ENCODE measurements around the gene GK.
"Not testable (repeated sequence)": the region's sequence is repeated elsewhere in the genome, so short reads cannot be mapped to it uniquely, and the experiment has no call there.

Gene GK

GRCh38 chrX:30654386-30654785, 1.2 kb downstream of the GK start:
- DNase-seq (ENCODE audit: low read depth) = not testable (repeated sequence)

GRCh38 chrX:30654989-30655607, 1.9 kb downstream of the GK start:
- no peak for DNase-seq (ENCODE audit: low read depth)

GRCh38 chrX:30655991-30656390, 2.8 kb downstream of the GK start:
- no peak for DNase-seq (ENCODE audit: low read depth)

- no peak for DNase-seq (ENCODE audit: low read depth)
These were observed 4.3 kb downstream of the GK start for GRCh38 chrX:30657196-30658161.

GRCh38 chrX:30659421-30659820, 6.2 kb downstream of the GK start:
- no peak for DNase-seq (ENCODE audit: low read depth)

- DNase-seq (ENCODE audit: low read depth) = no peak
These were observed 8.0 kb downstream of the GK start for GRCh38 chrX:30661228-30661627.

GRCh38 chrX:30663322-30663721, 10.1 kb downstream of the GK start:
- no peak for DNase-seq (ENCODE audit: low read depth)

- no peak for DNase-seq (ENCODE audit: low read depth)
These were observed 12.2 kb downstream of the GK start for GRCh38 chrX:30665471-30665870.

GRCh38 chrX:30666094-30666493, 12.9 kb downstream of the GK start:
- DNase-seq (ENCODE audit: low read depth) = no peak

GRCh38 chrX:30668581-30668980, 15.4 kb downstream of the GK start:
- no peak for DNase-seq (ENCODE audit: low read depth)

GRCh38 chrX:30671189-30671588, 18.0 kb downstream of the GK start:
- DNase-seq (ENCODE audit: low read depth) = not testable (repeated sequence)

GRCh38 chrX:30673127-30673796, 20.0 kb downstream of the GK start:
- no peak for DNase-seq (ENCODE audit: low read depth)

GRCh38 chrX:30673884-30674598, 20.8 kb downstream of the GK start:
- no peak for DNase-seq (ENCODE audit: low read depth)

GRCh38 chrX:30674799-30675198, 21.6 kb downstream of the GK start:
- DNase-seq (ENCODE audit: low read depth) = no peak

GRCh38 chrX:30679369-30679768, 26.1 kb downstream of the GK start:
- no peak for DNase-seq (ENCODE audit: low read depth)

GRCh38 chrX:30680618-30681017, 27.4 kb downstream of the GK start:
- no peak for DNase-seq (ENCODE audit: low read depth)

- DNase-seq (ENCODE audit: low read depth) = no peak
These were observed 35.4 kb downstream of the GK start for GRCh38 chrX:30688641-30689040.

GRCh38 chrX:30689116-30689515, 35.9 kb downstream of the GK start:
- no peak for DNase-seq (ENCODE audit: low read depth)

- DNase-seq (ENCODE audit: low read depth) = no peak
These were observed 37.1 kb downstream of the GK start for GRCh38 chrX:30690330-30690729.

GRCh38 chrX:30693999-30694650, 40.9 kb downstream of the GK start:
- DNase-seq (ENCODE audit: low read depth) = no peak

GRCh38 chrX:30702736-30703135, 49.5 kb downstream of the GK start:
- no peak for DNase-seq (ENCODE audit: low read depth)

Data from activated T-helper 1 cell treated with Interleukin-2 at 50 U/mL for 16 hours (primary cell).